K562 (cell line): ENCODE data around the gene PPM1H. TPM values are rescaled to one million over a fixed set of nuclear protein-coding genes. Genes with fewer than 3 reads are reported as not detected.

ENCODE experiments used
- ATAC-seq: fragments of 200-7000 bp; cut with Tn5 transposase; 3 replicates; pipeline ENCODE4 v1.9.1; 2020; ENCODE audit warnings: moderate library complexity
- BruUV-seq: library from RNA; stranded (reverse); fragments of 400-500 nt; replicated peaks from 2 replicates; lab custom pipeline; 2021; lab: Mats Ljungman, UMichigan
- CTCF ChIA-PET: fragments of 300-600 bp; formaldehyde crosslinking; extraction: SDS; loops from one replicate; lab custom pipeline; 2021; ENCODE audit warnings: low intra/inter-chr PET ratio; lab: Yijun Ruan, JAX
- POLR2A ChIA-PET: fragments of 300-600, 350-650 bp; sonication (Branson Sonifier 250); formaldehyde crosslinking; extraction: SDS; loops from one replicate; lab custom pipeline; 2021; ENCODE audit warnings: antibody characterized with exemption, inconsistent platforms; lab: Yijun Ruan, JAX
- DNase-seq, 4 experiments: peaks; one replicate each; pipeline versions ENCODE4 v3.0.0 to v3.0.0-alpha.2; 2011 to 2018; ENCODE audit warnings: low spot score in 3 of 4, mixed read lengths in 3 of 4; ENCODE audit errors: extremely low read depth in 1 of 4
- FAIRE-seq: peaks from 2 replicates; lab custom pipeline; 2011; peaks lifted over from hg19 to GRCh38; lab: Jason Lieb, UNC
- H2AFZ ChIP-seq: 2 replicates; pipeline ENCODE4 v1.6.0; 2011; ENCODE audit warnings: low read depth, low read length, control low read depth, inconsistent platforms
- H3K27ac ChIP-seq: fragments of 200-600 bp; 3 replicates; pipeline ENCODE4 v1.8.0; 2011; ENCODE audit warnings: low read depth, mild to moderate bottlenecking, control low read depth, inconsistent platforms, low read length, moderate library complexity, mixed read lengths; ENCODE audit errors: extremely low read depth
- H3K27me3 ChIP-seq, 2 experiments: fragments of 300-600 bp in 1 of 2; 2 replicates in 1 of 2; 3 replicates in 1 of 2; pipeline versions ENCODE4 v1.6.0 to v1.8.0; 2011; ENCODE audit warnings: inconsistent platforms in 2 of 2, low read length in 2 of 2, mild to moderate bottlenecking in 1 of 2, mixed read lengths in 1 of 2, moderate library complexity in 1 of 2; ENCODE audit not compliant: control insufficient read depth in 2 of 2, insufficient read depth in 2 of 2
- H3K36me3 ChIP-seq: fragments of 300-600 bp; 3 replicates; pipeline ENCODE4 v1.8.0; 2011; ENCODE audit warnings: mild to moderate bottlenecking, low read length, inconsistent platforms; ENCODE audit not compliant: control insufficient read depth, insufficient read depth
- H3K4me1 ChIP-seq, 2 experiments: fragments of 200-600 bp in 1 of 2; replicated peaks in 1 of 2; 2 replicates in 1 of 2; 3 replicates in 1 of 2; pipeline versions ENCODE4 v1.5.1 to v1.8.0; 2011; ENCODE audit warnings: inconsistent platforms in 2 of 2, low read length in 2 of 2, mild to moderate bottlenecking in 1 of 2, mixed read lengths in 1 of 2, moderate library complexity in 1 of 2; ENCODE audit not compliant: control insufficient read depth in 2 of 2, insufficient read depth in 2 of 2
- H3K4me2 ChIP-seq: 2 replicates; pipeline ENCODE4 v1.6.1; 2011; ENCODE audit warnings: low read length, control low read depth, inconsistent platforms, mixed read lengths; ENCODE audit not compliant: insufficient read depth
- H3K4me3 ChIP-seq: fragments of 200-600 bp; sonication (generic), shearing (Covaris generic); 2 replicates; pipeline ENCODE4 v1.5.1; 2016; ENCODE audit warnings: control low read depth, inconsistent platforms
- H3K79me2 ChIP-seq: fragments of 200-600 bp; 3 replicates; pipeline ENCODE4 v1.8.0; 2011; ENCODE audit warnings: low read length, inconsistent platforms; ENCODE audit not compliant: control insufficient read depth, insufficient read depth
- H3K9ac ChIP-seq, 2 experiments: 2 replicates each; pipeline versions ENCODE4 v1.6.0 to v1.6.1; 2011; ENCODE audit warnings: low read depth in 2 of 2, low read length in 2 of 2, control low read depth in 1 of 2, inconsistent platforms in 1 of 2, mild to moderate bottlenecking in 1 of 2, mixed read lengths in 1 of 2; ENCODE audit not compliant: insufficient read depth in 1 of 2
- H3K9me1 ChIP-seq: one replicate; pipeline ENCODE4 v1.6.0; 2011; ENCODE audit warnings: inconsistent platforms, mild to moderate bottlenecking, low read length, moderate library complexity; ENCODE audit not compliant: control insufficient read depth, insufficient read depth
- H3K9me3 ChIP-seq: replicated peaks from 2 replicates; pipeline ENCODE4 v1.5.1; 2011; ENCODE audit warnings: low read depth, low read length, inconsistent platforms; ENCODE audit not compliant: control insufficient read depth, insufficient read depth
- H4K20me1 ChIP-seq: replicated peaks from 2 replicates; pipeline ENCODE4 v1.6.1; 2011; ENCODE audit warnings: low read length, inconsistent platforms, mixed read lengths; ENCODE audit not compliant: control insufficient read depth, insufficient read depth
- EHMT2 ChIP-seq: fragments of 450-650 bp; IDR thresholded peaks from 2 replicates; pipeline ENCODE4 v1.6.1; 2018; ENCODE audit warnings: antibody characterized with exemption
- ERF ChIP-seq: fragments of 450-650 bp; formaldehyde crosslinking; IDR thresholded peaks from 2 replicates; pipeline ENCODE4 v1.4.0; 2020; ENCODE audit warnings: mild to moderate bottlenecking, mixed read lengths
- HLTF ChIP-seq: fragments of 450-650 bp; IDR thresholded peaks from 2 replicates; pipeline ENCODE4 v1.6.1; 2016
- ILF3 ChIP-seq: fragments of 450-650 bp; IDR thresholded peaks from 2 replicates; pipeline ENCODE4 v1.6.1; 2018; ENCODE audit warnings: antibody characterized with exemption, mild to moderate bottlenecking, moderate library complexity, borderline replicate concordance
- KDM4B ChIP-seq, 2 experiments: fragments of 450-650 bp in 1 of 2; sonication (generic) in 1 of 2; IDR thresholded peaks; 2 replicates each; pipeline ENCODE4 v1.6.1; 2016 to 2017; ENCODE audit warnings: borderline replicate concordance in 2 of 2, antibody characterized with exemption in 1 of 2, low read depth in 1 of 2, mild to moderate bottlenecking in 1 of 2
- MCM5 ChIP-seq: fragments of 450-650 bp; IDR thresholded peaks from 2 replicates; pipeline ENCODE4 v1.6.1; 2016; ENCODE audit warnings: low read depth
- NFIX ChIP-seq: fragments of 250-450 bp; sonication (Bioruptor Pico); IDR thresholded peaks from 2 replicates; pipeline ENCODE4 v1.4.0; 2020; ENCODE audit warnings: low read depth, mild to moderate bottlenecking, moderate library complexity
- NKRF ChIP-seq: fragments of 450-650 bp; IDR thresholded peaks from 2 replicates; pipeline ENCODE4 v1.6.1; 2016; ENCODE audit warnings: borderline replicate concordance
- POLR3G ChIP-seq: IDR thresholded peaks from 2 replicates; pipeline ENCODE4 v1.6.1; 2011; ENCODE audit not compliant: insufficient read length, insufficient replicate concordance; ENCODE audit errors: extremely low read depth
- RBM39 ChIP-seq: fragments of 200-400 bp; formaldehyde crosslinking; optimal IDR thresholded peaks from 2 replicates; pipeline ENCODE3; 2018; ENCODE audit warnings: low read depth, low read length
- RHOXF2B ChIP-seq: fragments of 250-450 bp; sonication (Bioruptor Pico); conservative IDR thresholded peaks from 2 replicates; pipeline ENCODE4 v1.5.1; 2021
- SAFB2 ChIP-seq: fragments of 200-400 bp; formaldehyde crosslinking; IDR thresholded peaks from 2 replicates; pipeline ENCODE4 v1.6.1; 2018; ENCODE audit warnings: borderline replicate concordance, low read length, low read depth, moderate library complexity; ENCODE audit not compliant: severe bottlenecking
- TCF7L2 ChIP-seq: fragments of 150-350 bp; IDR thresholded peaks from 2 replicates; pipeline ENCODE4 v1.6.1; 2016; ENCODE audit warnings: low read depth, mild to moderate bottlenecking, low read length, moderate library complexity
- ZC3H11A ChIP-seq: IDR thresholded peaks from 2 replicates; pipeline ENCODE4 v1.6.1; 2012; ENCODE audit warnings: low read depth, low read length, improper control_type of control experiment
- ZNF143 ChIP-seq: sonication (generic); formaldehyde crosslinking; IDR thresholded peaks from 2 replicates; pipeline ENCODE4 v1.9.0; 2022; ENCODE audit warnings: mild to moderate bottlenecking, missing genetic modification reagents
- ZNF146 ChIP-seq: IDR thresholded peaks from one replicate; pipeline ENCODE4 v1.6.1; 2018; ENCODE audit warnings: missing compliant biosample characterization; ENCODE audit not compliant: unreplicated experiment
- ZNF764 ChIP-seq: fragments of 250-450 bp; sonication (Bioruptor Pico); IDR thresholded peaks from 2 replicates; pipeline ENCODE4 v1.4.0; 2020; ENCODE audit warnings: low read depth, mild to moderate bottlenecking, moderate library complexity
- WGBS: fragments of 100-300 bp; shearing (Covaris generic); methylation state at CpG from one replicate; pipeline ENCODE4 v1.1.6; 2016; ENCODE audit warnings: low coverage, mixed read lengths; ENCODE audit not compliant: insufficient coverage; ENCODE audit errors: missing lambda C conversion rate; 5-methylcytosine and 5-hydroxymethylcytosine counted together
- in situ Hi-C: fragments of 300-500 bp; cut with MboI; formaldehyde crosslinking; loops from 4 replicates; pipeline ENCODE4 v1.15.0; 2018; ENCODE audit warnings: inconsistent platforms, mixed read lengths
- intact Hi-C: fragments of 100-400 bp; cut with micrococcal nuclease; formaldehyde crosslinking; loops from 2 replicates; pipeline ENCODE4 v1.14.2; 2022
- polyA plus RNA-seq, 8 experiments: library from polyadenylated mRNA; depleted of rRNA in 4 of 8; stranded (reverse) in 5 of 8; unstranded in 3 of 8; fragments of >200 nt; fragmentation: Nextera tagmentation in 2 of 8; fragmentation: Illumina TruSeq in 1 of 8; extraction: Ambion mirVana in 2 of 8; extraction: Trizol in 1 of 8; gene quantifications; 2 replicates each; pipeline versions ENCODE4 v1.2.1 to v1.2.3, GENCODE V29; 2011 to 2014; ENCODE audit warnings: inconsistent platforms in 1 of 8, missing spikeins in 1 of 8
- total RNA-seq, 7 experiments: library from RNA; depleted of rRNA in 6 of 7; stranded (reverse); fragments of >200 nt in 6 of 7; fragmentation: Illumina TruSeq in 2 of 7; extraction: Trizol in 2 of 7; gene quantifications; 2 replicates each; pipeline versions ENCODE4 v1.2.1 to v1.2.3, GENCODE V29; 2011 to 2021; ENCODE audit warnings: low replicate concordance in 1 of 7
- TF ChIP-seq, protein P1 (sequence below): sonication (generic); formaldehyde crosslinking; IDR thresholded peaks from 2 replicates; pipeline ENCODE4 v1.8.0; 2022; ENCODE audit warnings: mild to moderate bottlenecking, missing genetic modification reagents
- TF ChIP-seq, protein P2 (sequence below), 2 experiments: fragments of 250-450 bp in 1 of 2; fragments of 450-650 bp in 1 of 2; sonication (Bioruptor Pico) in 1 of 2; IDR thresholded peaks; 2 replicates each; pipeline versions ENCODE4 v1.6.1 to v1.8.0; 2016 to 2021; ENCODE audit warnings: mild to moderate bottlenecking in 2 of 2, moderate library complexity in 2 of 2, missing compliant biosample characterization in 1 of 2, missing genetic modification characterization in 1 of 2
- TF ChIP-seq, protein P3 (sequence below): sonication (generic); formaldehyde crosslinking; IDR thresholded peaks from 2 replicates; pipeline ENCODE4 v1.8.0; 2022; ENCODE audit warnings: mild to moderate bottlenecking, missing genetic modification reagents

Gene PPM1H
- total and polyA plus RNA-seq, 9 of the 15 experiments (the other 6 are each of a cell fraction or from before 2014, with no cell fraction given), result 5.3 to 29.3 (median 11.3) TPM

- TF ChIP-seq NKRF (no peak), RHOXF2B (no peak), ERF (no peak), MCM5 (no peak), SAFB2 (no peak), ZNF146 (CRISPR knock-in tag) (no peak)
Observed at GRCh38 chr12:62955678-62956077, 20.7 kb upstream of the PPM1H start (continued).

GRCh38 chr12:62950317-62950716, 15.4 kb upstream of the PPM1H start:
- H3K9ac ChIP-seq, result no peak overlapping the region
- H3K4me1 ChIP-seq, result no peaks in the 10 kb centered on the region; a peak in 1 of 5 replicates
- DNase-seq (no peak), ATAC-seq (no peak), FAIRE-seq (no peak)
- no peak overlapping the region for H3K27ac ChIP-seq
- 0% methylated on average over 1 of the region's 1 CpG for WGBS
- no TSS peak for BruUV-seq
- H3K36me3 ChIP-seq, result no peaks in the 10 kb centered on the region
- H3K79me2 ChIP-seq, result no peaks in the 10 kb centered on the region
- no peaks in the 10 kb centered on the region for H3K9me3 ChIP-seq
- no peak overlapping the region for H3K4me2 ChIP-seq
- H2AFZ ChIP-seq, result no peak overlapping the region
- ChIA-PET CTCF (no interaction called here), POLR2A (no interaction called here)
- no peaks in the 10 kb centered on the region for H3K27me3 ChIP-seq
- intact Hi-C loops, result no loop called here
- H3K4me3 ChIP-seq, result no peak overlapping the region
- in situ Hi-C loops, result no loop called here
- no peaks in the 10 kb centered on the region for H4K20me1 ChIP-seq
- H3K9me1 ChIP-seq, result no peaks in the 10 kb centered on the region
- TF ChIP-seq, protein P1, sequence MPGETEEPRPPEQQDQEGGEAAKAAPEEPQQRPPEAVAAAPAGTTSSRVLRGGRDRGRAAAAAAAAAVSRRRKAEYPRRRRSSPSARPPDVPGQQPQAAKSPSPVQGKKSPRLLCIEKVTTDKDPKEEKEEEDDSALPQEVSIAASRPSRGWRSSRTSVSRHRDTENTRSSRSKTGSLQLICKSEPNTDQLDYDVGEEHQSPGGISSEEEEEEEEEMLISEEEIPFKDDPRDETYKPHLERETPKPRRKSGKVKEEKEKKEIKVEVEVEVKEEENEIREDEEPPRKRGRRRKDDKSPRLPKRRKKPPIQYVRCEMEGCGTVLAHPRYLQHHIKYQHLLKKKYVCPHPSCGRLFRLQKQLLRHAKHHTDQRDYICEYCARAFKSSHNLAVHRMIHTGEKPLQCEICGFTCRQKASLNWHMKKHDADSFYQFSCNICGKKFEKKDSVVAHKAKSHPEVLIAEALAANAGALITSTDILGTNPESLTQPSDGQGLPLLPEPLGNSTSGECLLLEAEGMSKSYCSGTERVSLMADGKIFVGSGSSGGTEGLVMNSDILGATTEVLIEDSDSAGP (CRISPR knock-in tag), result no peak
- no peak for TF ChIP-seq EHMT2
- TF ChIP-seq, protein P2, sequence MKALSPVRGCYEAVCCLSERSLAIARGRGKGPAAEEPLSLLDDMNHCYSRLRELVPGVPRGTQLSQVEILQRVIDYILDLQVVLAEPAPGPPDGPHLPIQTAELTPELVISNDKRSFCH (CRISPR knock-in tag; IDR thresholded peaks at IDR 0.05), result no peak
- TF ChIP-seq, protein P2 (tag; IDR thresholded peaks at IDR 0.05), result no peak
- TF ChIP-seq HLTF, result no peak
- no peak for TF ChIP-seq NFIX (CRISPR knock-in tag)
- TF ChIP-seq ZNF143 (CRISPR knock-in tag), result no peak
- TF ChIP-seq TCF7L2, result no peak
- no peak for TF ChIP-seq ZC3H11A
- TF ChIP-seq ZNF764, result no peak
- TF ChIP-seq RBM39, result no peak
- TF ChIP-seq POLR3G, result no peak
- no peak for TF ChIP-seq KDM4B (IDR thresholded peaks at IDR 0.05; ENCODE audit: borderline replicate concordance in 2 of 2, low read depth in 1 of 2)
- TF ChIP-seq, protein P3, sequence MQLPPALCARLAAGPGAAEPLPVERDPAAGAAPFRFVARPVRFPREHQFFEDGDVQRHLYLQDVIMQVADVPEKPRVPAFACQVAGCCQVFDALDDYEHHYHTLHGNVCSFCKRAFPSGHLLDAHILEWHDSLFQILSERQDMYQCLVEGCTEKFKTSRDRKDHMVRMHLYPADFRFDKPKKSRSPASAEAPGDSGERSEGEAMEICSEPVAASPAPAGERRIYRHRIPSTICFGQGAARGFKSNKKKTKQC (CRISPR knock-in tag), result no peak
- no peak for TF ChIP-seq ILF3
